Heart right ventricle (tissue), 16 donors: ENCODE measurements around the gene PICK1. TPM values are rescaled to one million over a fixed set of nuclear protein-coding genes. Genes with fewer than 3 reads are reported as not detected.

Experiments used
- ATAC-seq, 8 donors: fragments of 200-7000 bp; cut with Tn5 transposase; one replicate each; pipeline ENCODE4 v1.9.1; 2020; ENCODE audit warnings: mild to moderate bottlenecking in 8 of 8, moderate library complexity in 8 of 8, moderate number of reproducible peaks in 1 of 8
- DNase-seq, 2 donors: peaks; one replicate each; pipeline ENCODE4 v3.0.0-alpha.2; 2020
- H3K27ac ChIP-seq, 10 donors: fragments of 200-600 bp; sonication (generic) in 2 of 10; one replicate each; pipeline versions ENCODE4 v1.5.0 to v1.8.0; 2020 to 2022; ENCODE audit warnings: mild to moderate bottlenecking in 3 of 10
- H3K27me3 ChIP-seq, 7 donors: fragments of 200-600 bp; one replicate each; pipeline ENCODE4 v1.8.0; 2021 to 2022; ENCODE audit warnings: mild to moderate bottlenecking in 2 of 7
- H3K36me3 ChIP-seq, 9 donors: fragments of 200-600 bp; sonication (generic) in 1 of 9; one replicate each; pipeline versions ENCODE4 v1.5.0 to v1.8.0; 2020 to 2022; ENCODE audit warnings: mild to moderate bottlenecking in 2 of 9
- H3K4me1 ChIP-seq, 9 donors: fragments of 200-600 bp; sonication (generic) in 1 of 9; one replicate each; pipeline versions ENCODE4 v1.5.0 to v1.8.0; 2020 to 2022; ENCODE audit warnings: mild to moderate bottlenecking in 4 of 9
- H3K4me3 ChIP-seq, 10 donors: fragments of 200-600 bp; sonication (generic) in 2 of 10; one replicate each; pipeline versions ENCODE4 v1.5.0 to v1.8.0; 2020 to 2022; ENCODE audit warnings: mild to moderate bottlenecking in 7 of 10, moderate library complexity in 2 of 10
- H3K9me3 ChIP-seq, 11 donors: fragments of 200-600 bp in 10 of 11; sonication (generic) in 2 of 11; one replicate each; pipeline versions ENCODE4 v1.5.0 to v1.8.0; 2013 to 2022; ENCODE audit warnings: mild to moderate bottlenecking in 2 of 11, control low read depth in 1 of 11, moderate library complexity in 1 of 11
- WGBS, 2 donors: extraction: QIAGEN DNeasy Blood & Tissue Kit; methylation state at CpG; one replicate each; pipeline ENCODE4 v1.1.7; 2013; ENCODE audit warnings: inconsistent platforms in 1 of 2; 5-methylcytosine and 5-hydroxymethylcytosine counted together
- intact Hi-C, 10 donors: fragments of 100-400 bp; cut with DNase I; formaldehyde crosslinking; loops; one replicate each; pipeline versions ENCODE4 v1.11.1 to v1.14.2; 2022
- polyA plus RNA-seq, 2 donors: library from polyadenylated mRNA; stranded (reverse); fragments of 200-250 nt; gene quantifications; one replicate each; pipeline ENCODE4 v1.2.3, GENCODE V29; 2013
- total RNA-seq, 10 donors: library from RNA; stranded (reverse); fragmentation: NEBNext Ultra II Directional in 3 of 10; extraction: Animal tissue kit (Norgen Biotek cat#: 25700) in 3 of 10; gene quantifications; one replicate each; pipeline versions ENCODE4 v1.2.1 to v1.2.4, GENCODE V29; 2021 to 2023
- TF ChIP-seq, protein P1 (sequence below), 9 donors: fragments of 200-600 bp; sonication (generic) in 2 of 9; IDR thresholded peaks; one replicate each; pipeline versions ENCODE4 v1.5.0 to v1.8.0; 2021 to 2022; ENCODE audit warnings: antibody characterized with exemption in 9 of 9, mild to moderate bottlenecking in 5 of 9, moderate library complexity in 1 of 9
- donor health status: Arrhythmogenic right ventricular cardiomyopathy.
- donor health status: ischemic (EF 13 %, LVEDD 7.1; RV severe dilation, severe dysfunction).
- donor health status: healthy with polysubstance abuse.
- donor health status: DM: no; HTN: yes; CAD: no.
- donor health status: DM: no; HTN: no; CAD: no.
- donor health status: ischemic (EF 25% LVEDD 6.9; RV normal size, moderate dysfunction).
- donor health status: ischemic (EF 25% LVEDD 5.7; RV mildly dilated, moderate dysfunction).
- donor health status: healthy.
- donor health status: DM: yes; HTN: yes; CAD: no.
- donor health status: Ischemic cardiomyopathy.
- donor health status: ischemic (EF 35%, LVEDD 5.7; RV mildly dilated, moderate dysfunction).
- donor health status: nonischemic (EF 11% LVEDD 7.7; RV severe dilation, severe dysfunction).
- donor health status: DM: yes; HTN: yes; CAD: no.
- donor health status: PGD.
- donor health status: ischemic (EF 29% LVEDD 5.4; RV normal size, mild dysfunction).
- donor health status: nonischemic (EF 23%, LVEDD 6.1; RV moderate dilation, normal function).

The PICK1 gene
- total and polyA plus RNA-seq, 12 donors: 17.4 to 32.9 (median 23.2) TPM

- no peaks in the 10 kb centered on the region for H3K27me3 ChIP-seq
- H3K27ac ChIP-seq: no peak overlapping the region
- H3K36me3 ChIP-seq: no peaks in the 10 kb centered on the region
- ATAC-seq: peak in 1 of 8 donors; percentile 44
- H3K4me3 ChIP-seq: no peak overlapping the region
- intact Hi-C loops: loop anchor here in 3 of 10 donors (5.0 to 10.0 kb wide), 2 partner anchors 49 to 52 kb away; partner anchors contain the start of gene PICK1 (in 1 of the 3)
- no peaks in the 10 kb centered on the region for H3K9me3 ChIP-seq
- H3K4me1 ChIP-seq: peaks cover 0 to 11% (median 0%) of the 10 kb centered on the region in 9 donors
- no peak for DNase-seq
- TF ChIP-seq, protein P1, sequence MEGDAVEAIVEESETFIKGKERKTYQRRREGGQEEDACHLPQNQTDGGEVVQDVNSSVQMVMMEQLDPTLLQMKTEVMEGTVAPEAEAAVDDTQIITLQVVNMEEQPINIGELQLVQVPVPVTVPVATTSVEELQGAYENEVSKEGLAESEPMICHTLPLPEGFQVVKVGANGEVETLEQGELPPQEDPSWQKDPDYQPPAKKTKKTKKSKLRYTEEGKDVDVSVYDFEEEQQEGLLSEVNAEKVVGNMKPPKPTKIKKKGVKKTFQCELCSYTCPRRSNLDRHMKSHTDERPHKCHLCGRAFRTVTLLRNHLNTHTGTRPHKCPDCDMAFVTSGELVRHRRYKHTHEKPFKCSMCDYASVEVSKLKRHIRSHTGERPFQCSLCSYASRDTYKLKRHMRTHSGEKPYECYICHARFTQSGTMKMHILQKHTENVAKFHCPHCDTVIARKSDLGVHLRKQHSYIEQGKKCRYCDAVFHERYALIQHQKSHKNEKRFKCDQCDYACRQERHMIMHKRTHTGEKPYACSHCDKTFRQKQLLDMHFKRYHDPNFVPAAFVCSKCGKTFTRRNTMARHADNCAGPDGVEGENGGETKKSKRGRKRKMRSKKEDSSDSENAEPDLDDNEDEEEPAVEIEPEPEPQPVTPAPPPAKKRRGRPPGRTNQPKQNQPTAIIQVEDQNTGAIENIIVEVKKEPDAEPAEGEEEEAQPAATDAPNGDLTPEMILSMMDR (IDR thresholded peaks at IDR 0.05): peak in 7 of 9 donors; percentile 22 to 40 (median 31)
- WGBS, 2 donors: 75 to 77% methylated on average over 6 of the region's 6 CpGs
Observed at GRCh38 chr22:38104084-38104483, 46.9 kb downstream of the PICK1 start.

DNA sequence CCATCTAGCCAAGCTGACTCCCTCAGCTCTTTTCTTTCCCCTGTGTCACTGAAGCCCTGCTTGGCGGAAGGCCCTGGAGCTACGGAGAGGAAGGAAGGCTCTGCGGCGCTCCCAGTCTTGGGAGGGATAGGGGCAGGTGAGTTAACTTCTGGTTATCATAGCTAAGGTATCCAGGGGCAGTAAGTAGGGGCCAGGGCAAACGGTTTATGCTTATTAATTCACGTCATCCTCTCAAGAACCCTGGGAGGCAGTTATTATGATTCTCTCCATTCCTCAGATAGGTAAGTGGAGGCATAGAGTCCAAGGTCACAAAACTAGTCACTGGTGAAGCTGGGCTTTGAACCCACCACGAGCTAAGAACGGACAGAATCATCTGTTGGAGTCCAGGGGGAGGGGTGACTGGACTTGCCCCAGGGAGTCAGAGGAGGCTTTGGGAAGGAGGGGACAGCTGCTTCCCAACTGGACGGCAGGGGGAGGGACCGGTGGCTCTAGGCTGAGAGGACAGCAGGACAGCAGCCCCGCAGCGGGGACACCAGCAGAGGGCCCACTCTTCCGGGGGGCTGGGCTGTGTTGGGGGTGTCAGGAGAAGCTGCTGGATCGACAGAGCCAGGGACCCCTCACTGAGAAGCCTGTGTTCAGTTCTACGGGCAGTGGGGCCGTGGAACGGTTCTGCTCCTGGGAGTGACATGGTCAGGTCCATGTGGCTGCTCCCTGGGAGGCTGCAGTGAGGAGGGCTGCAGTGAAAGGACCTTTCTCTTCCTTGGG, 49.8 kb downstream of the PICK1 start:
- Histone ChIP-seq H3K36me3 (peaks cover 0 to 4% (median 0%) of the 10 kb centered on the region in 9 donors), H3K9me3 (no peaks in the 10 kb centered on the region), H3K27me3 (no peaks in the 10 kb centered on the region), H3K4me3 (no peak overlapping the region), H3K27ac (no peak overlapping the region), H3K4me1 (peaks cover 0 to 11% (median 0%) of the 10 kb centered on the region in 9 donors)
- intact Hi-C loops: loop anchor here in 1 of 10 donors (10.0 kb wide), 1 partner anchor 52 kb away; the partner anchor contains the start of gene PICK1
- ATAC-seq (peak in 1 of 8 donors; percentile 10), DNase-seq (no peak)
- WGBS, 2 donors: 67 to 82% methylated on average over 17 of the region's 17 CpGs
- TF ChIP-seq, protein P1 (IDR thresholded peaks at IDR 0.05): no peak

GRCh38 chr22:38107692-38108515, 50.7 kb downstream of the PICK1 start:
- intact Hi-C loops: loop anchor here in 1 of 10 donors (10.0 kb wide), 1 partner anchor 53 kb away; the partner anchor contains the start of gene PICK1
- H3K4me1 ChIP-seq: peaks cover 0 to 11% (median 0%) of the 10 kb centered on the region in 9 donors
- H3K27me3 ChIP-seq: no peaks in the 10 kb centered on the region
- no peaks in the 10 kb centered on the region for H3K9me3 ChIP-seq
- H3K27ac ChIP-seq: no peak overlapping the region
- no peak for DNase-seq
- TF ChIP-seq, protein P1 (IDR thresholded peaks at IDR 0.05): no peak
- ATAC-seq: peak in 4 of 8 donors; percentile 21 to 35 (median 27)
- peaks cover 0 to 6% (median 0%) of the 10 kb centered on the region in 9 donors for H3K36me3 ChIP-seq
- WGBS, 2 donors: 79% methylated on average over 17 of the region's 17 CpGs
- H3K4me3 ChIP-seq: no peak overlapping the region
